Activated CD4-positive, alpha-beta T cell treated with anti-CD3 and anti-CD28 coated beads, Interleukin-2, amount 50 U/mL, for 24 hours (primary cell): ENCODE data around the gene SCUBE2.

Experiments
- DNase-seq, 2 donors: peaks; one replicate each; pipeline ENCODE4 v3.0.0-alpha.2; 2020; ENCODE audit warnings: low read depth in 1 of 2, low spot score in 1 of 2

Gene SCUBE2

DNA sequence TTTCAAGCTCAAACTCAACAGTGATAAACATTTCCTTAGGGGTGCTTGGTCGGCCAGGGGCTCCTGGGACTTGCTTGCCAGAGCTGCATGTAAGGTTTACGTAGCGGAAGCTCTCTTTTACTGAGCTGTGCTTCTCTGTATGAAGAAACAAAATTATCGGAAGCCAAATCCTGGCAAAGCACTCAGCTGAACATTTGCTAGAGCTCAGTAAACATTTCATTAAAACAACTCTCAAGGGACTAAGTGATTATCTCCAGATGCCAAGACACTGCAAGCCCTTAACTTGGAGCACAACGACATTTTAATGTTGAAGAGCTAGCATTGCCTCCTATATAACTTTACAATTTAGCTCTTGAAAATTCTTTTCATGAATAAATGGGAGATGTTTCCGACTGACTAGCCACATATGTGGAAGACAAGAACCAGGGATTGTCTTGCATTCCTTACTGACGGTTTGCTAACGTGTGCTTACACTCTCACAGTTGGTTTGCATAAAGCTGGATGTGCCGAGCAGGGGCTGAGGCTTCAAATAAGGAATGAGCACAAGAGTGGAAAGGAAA is 43.4 kb downstream of the SCUBE2 start:
- DNase-seq = no peak

DNA sequence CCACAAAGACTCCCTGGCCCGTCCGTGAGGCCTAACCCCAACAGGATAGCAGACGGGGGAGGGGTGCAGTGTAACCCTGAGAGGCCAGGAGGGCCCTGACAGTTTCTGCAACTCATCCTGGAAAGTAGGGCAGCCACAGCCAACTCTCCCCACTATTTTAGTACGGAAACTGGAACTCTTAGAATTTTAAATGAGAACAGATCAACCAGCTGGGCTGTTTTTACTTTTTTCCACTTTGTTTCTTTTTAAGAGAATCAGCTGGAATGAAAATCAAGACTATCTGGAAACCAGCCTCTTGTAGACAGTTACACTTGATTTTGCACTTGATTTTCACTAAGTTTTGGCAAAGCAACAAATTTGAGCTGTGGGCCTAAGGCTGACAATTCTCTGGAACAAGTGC is 44.9 kb downstream of the SCUBE2 start:
- DNase-seq = no peak

DNA sequence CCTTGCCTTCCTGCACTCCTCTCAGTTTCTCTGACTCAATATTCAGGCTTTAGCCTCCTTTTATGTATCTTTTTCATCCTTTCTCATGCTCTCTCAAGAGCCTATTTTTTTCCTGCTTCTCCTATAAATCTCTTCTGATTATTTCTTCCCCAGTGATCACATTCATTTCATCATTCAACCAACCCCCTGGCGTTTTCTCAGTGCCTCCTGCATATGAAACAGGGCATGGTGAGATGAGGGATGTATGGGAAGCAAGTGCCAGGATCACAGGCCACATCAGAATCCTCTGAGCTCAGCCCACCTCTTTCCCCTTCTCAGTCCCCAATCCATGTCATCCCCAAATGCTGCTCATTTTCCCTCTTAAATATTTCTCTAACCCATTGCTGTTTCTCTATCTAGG is 48.9 kb downstream of the SCUBE2 start:
- DNase-seq = no peak

DNA sequence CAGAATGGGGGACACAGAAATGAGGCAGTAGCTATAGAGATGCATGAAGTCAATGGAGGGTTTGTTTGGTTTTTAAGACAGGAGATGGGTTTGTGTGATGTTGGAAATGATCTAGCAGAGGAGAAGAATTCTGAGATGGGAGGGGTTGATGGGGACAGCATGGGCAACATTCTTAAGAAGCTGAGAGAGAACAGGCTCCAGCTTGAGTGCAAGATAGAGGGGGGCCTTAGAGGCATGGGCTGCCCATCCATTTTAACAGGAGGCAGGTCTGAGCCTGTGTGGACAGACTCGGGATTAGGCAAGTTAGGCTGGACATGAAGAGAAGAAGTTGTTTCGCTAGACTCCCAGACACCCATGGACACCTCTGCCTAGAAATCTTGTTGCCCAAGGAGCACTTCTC is 49.7 kb downstream of the SCUBE2 start:
- no peak for DNase-seq

DNA sequence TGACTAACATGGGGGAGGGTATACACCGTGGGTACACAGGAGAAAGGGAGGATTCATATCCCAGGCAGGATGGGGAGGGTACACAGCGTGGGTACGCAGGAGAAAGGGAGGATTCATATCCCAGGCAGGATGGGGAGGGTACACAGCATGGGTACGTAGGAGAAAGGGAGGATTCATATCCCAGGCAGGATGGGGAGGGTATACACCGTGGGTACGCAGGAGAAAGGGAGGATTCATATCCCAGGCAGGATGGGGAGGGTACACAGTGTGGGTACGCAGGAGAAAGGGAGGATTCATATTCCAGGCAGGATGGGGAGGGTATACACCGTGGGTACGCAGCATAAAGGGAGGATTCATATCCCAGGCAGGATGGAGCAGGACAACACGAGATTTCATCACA is 51.0 kb downstream of the SCUBE2 start:
- DNase-seq = no peak

DNA sequence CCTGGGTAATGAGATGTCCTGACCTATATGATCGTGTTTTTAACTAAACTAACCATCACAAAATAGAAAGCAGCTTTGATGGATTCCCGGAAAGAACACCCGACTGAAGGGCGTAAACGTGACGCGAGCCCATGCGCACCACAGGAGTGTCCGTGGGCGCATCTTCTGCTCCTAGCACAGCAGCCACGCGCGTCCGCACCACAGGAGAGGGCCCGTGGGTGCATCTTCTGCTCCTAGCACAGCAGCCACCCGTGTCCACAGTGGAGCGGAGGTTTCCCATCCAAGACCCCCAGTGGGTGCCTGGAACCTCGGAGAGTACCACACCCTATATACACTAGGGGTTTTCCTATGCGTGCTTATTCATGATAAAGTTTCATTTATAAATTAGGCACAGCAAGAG is 51.5 kb downstream of the SCUBE2 start:
- no peak for DNase-seq

DNA sequence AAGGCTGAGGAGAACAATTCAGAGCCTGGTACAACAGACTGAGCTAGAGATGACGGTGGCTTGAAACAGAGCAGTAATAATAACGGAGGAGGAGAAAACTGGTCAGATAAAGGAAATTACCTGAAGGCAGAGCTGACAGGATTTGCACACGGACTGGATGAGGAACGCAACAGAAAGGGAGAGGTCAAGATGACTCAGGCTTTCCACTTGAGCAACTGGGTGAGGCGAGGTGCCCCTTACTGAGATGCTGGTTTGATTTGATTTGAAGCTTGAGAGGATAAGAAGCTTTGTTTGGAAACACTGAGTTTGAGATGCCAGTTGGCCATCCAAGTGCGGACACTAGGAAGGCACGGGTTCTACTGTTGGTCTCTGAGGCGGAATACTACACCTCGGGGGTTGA is 52.2 kb downstream of the SCUBE2 start:
- DNase-seq = no peak

DNA sequence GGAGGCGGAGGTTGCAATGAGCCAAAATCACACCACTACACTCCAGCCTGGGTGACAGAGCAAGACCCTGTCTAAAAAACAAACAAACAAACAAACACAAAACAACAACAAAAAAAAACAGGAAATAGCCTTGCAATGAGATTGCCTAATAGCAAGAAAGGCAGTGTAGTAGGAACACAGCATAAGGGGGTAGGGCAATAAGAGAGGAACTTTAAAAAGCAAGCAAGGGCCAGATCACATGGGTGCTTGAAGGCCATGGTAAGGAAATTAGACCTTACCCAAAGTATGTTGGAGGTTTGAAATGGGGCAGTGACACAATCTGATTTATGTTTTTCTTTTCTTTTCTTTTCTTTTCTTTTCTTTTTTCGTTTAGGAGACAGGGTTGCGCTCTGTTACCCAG is 52.9 kb downstream of the SCUBE2 start:
- no peak for DNase-seq

DNA sequence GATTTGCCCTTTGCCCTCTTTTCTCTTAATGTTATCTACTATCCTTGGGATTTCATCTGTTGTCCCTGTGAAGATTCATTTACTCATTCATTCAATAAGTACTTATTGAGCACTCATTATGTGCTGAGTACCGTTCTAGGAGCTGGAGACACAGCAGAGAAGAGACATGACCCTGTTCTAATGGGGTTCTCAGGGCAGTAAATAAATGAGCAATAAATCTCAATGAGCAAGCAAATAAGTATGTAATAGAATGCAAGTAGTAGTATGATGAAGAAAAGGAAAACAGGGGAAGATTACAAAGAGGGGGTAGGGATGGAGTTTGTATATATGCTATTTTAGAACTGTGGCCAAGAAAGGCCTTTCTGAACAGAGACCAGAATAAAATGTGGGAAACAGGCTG is 53.4 kb downstream of the SCUBE2 start:
- no peak for DNase-seq

DNA sequence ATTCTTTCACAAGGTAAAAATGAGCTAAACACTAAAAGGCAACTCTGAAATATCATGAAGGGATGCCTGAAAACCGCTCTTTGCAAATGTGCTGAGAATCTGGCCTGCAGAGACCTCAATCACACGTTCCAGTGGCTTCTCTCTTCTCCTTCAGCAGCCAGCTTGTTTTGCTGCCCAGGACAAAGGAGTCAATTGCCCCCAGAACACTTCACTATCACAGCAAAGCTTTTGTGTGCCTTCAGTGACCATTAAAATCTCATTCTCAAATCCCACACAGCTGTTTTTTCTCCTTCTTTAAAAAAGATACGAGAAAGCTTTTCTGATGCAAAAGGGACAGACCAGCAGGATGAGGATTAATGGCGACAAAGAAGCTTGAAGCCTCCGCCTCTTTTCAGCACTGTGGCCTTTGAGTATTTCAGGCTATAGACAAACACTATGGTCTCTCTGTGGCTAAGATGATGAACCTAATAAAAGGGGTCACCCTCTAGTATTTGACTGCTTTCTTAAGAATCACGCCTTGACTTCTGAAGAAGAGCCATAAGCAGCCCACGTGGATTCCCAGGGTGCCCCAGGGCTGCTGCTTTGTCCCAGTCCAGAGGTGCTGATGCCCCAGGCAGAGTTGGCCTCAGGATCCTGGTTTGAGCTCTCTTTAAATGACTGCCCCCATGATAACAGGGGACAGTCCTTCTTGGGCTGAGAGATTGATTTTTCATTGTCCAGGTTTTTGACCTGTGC is 54.2 kb downstream of the SCUBE2 start:
- DNase-seq = no peak

DNA sequence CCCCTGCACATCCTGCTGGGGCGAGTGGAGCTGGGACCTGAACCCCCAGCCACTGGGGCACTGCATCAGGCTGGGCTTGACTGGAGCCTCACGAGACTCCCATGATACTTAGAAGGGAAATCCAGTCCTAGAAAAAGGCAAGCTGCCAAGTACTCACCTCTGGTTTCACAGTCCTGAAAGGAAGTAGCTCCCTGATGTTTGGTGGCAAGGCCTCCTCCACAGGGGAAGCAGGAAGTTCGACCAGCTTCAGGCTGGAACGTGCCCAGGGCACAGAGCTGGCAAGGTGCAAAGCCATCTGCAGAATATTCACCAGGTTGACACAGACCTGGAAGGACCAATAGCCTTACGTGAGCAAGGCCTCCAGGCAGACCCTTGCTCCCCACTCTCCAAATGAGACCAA is 60.8 kb downstream of the SCUBE2 start:
- DNase-seq = no peak

DNA sequence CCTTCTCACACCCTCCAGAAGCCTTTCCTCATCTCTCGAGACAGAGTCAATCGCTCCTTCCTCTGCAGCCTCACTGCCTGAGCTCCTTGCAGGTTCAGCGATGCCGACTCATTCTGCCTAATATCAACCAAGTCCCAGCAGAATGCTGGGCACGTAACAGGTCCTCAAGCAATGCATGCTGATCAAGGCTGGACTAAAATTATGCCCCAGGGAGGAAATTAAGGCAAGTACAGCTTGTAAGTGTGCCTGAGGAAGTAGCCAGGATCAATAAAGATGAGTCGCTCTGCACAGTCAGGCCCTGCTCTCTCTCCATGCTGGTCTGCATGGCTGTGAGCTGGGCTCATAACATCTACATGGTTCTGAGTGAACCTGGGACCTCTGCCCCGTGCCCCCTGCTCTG is 62.0 kb downstream of the SCUBE2 start:
- no peak for DNase-seq

DNA sequence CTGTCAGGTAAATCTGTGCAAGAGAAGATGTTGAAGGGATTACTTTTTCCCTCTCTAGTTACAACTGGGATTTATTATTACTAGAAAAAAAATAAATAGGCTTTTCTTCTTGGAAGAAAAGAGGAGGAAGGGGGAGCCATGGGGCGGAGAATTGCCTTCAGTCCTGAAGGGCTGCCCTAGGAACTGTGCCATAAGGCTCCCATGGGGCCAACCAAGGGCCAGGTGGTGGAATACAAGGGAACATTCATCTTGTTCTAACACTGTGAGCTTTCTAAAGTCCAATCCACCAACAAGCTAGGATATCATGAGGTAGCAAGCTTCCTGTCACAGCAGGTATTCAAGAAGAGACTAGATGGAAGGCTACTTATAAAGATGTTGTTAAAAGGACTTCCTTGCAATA is 62.8 kb downstream of the SCUBE2 start:
- no peak for DNase-seq

DNA sequence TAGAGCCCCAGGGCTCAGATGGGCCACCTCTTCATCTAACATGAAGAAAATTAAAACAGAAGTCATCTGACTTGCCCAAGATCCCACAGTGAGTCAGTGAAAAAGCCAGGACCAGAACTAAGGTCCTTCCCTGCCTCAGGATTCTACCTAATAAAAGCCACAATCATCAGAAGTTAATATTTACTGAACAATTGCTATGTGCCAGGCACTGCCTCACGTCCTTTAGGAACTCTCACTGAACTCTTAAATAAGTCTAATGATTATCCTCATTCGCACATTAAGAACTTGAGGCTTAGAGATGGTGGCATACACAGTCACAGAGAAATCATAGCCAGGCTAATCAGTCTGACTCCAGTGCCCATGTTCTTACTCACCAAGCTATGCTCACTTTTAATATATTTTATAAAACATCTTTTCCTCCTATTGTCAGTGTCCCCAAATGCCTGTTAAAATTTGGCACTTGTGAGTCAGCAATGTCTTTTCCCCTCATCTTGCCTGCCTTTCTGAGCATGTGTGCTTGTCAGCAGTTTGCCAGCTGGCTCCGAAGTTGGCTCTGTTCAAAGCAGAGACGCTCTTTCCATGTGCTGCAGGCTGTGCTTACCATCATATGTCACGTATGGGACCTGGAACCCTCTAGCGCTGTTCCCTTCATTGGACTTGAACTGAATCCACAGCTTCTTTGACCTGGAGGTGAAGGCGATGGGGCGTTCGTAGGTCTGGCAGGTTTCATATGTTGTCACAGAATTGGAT is 66.1 kb downstream of the SCUBE2 start:
- no peak for DNase-seq

DNA sequence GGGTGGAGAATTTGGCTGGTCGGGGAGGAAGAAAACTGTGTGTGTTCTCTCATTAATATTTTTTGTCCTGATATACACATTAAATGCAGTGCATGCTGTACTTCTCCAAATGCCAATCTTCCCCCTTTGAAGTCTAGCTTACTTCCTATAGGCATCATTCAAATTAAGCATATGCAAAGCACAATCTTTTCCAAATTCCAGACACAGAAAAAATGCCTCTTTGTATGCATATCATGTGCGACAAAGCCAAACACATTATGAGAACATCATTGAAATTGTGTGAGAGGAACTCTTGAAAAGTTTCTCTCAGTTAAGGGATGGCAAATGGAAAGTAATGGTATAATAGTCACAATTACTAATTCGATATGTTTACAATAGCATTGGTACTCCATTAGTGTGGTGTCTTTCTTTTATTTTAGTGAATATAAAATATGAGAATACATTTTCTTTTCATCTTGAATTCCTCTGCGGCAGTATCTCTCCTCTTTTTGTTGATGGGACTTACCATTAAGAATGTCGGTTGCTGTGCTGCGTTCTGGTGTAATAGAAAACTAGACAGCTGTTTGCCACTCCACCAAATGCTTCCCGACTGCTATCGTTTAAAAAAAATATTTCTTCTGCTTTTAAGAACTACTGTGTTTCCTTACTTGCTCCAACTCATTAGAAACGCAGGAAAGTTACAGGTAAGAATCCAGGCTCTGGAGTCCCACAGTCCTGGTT is 68.3 kb downstream of the SCUBE2 start:
- no peak for DNase-seq

DNA sequence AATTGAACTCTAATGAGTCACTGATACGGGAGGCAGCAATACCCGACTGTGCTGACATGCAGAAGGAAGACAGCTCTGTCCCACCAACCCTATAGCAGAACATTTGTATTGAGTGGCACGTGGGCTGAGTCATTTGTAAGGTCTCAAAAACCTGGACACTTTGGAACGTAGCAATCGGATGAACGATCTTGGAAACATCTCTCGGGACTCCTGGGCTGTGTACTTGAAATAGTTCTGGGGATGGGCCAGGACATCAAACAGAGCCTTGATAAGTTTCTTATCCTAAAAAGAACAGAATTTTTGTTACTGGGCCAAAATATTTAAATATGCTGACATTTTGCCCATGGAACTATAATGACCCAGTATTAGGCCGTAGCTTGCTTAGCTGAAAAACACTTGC is 70.5 kb downstream of the SCUBE2 start:
- no peak for DNase-seq

DNA sequence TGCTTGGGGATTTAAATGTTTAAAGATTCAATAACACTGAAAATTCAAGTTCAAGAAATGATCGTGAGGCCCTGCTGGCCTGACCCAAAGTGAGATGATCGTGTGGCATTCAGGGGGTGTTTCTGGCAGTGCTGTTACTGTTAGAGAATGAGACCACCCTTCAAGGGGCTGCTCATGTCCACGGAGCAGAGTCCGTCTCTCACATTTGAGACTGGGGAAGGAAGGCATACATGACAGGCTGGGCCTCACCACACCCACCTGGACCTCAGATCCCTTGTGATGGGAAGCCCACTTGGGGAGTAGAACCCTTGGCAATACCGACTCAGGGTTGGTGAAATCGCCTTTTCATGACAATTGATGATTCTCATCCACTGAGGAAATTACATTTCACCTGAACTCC is 71.5 kb downstream of the SCUBE2 start:
- DNase-seq = no peak

DNA sequence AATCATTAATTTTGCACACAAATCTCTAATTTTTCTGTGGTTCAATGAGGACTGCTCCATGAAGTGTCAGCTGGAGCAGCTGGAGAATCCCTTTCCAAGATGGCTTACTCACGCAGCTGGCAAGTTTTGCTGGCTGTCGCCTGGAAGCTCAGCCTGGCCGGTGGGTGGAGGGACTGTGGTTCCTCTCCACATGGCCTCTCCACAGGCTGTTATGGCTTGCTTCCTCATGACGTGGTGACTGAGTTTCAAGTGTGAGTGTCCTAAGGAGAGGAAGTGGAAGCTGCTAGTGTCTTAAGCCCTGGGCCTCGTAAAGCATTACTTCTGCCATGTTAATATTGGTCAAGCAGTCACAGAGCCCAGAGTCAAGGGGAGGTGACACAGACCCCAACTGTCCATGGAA is 73.6 kb downstream of the SCUBE2 start:
- no peak for DNase-seq

DNA sequence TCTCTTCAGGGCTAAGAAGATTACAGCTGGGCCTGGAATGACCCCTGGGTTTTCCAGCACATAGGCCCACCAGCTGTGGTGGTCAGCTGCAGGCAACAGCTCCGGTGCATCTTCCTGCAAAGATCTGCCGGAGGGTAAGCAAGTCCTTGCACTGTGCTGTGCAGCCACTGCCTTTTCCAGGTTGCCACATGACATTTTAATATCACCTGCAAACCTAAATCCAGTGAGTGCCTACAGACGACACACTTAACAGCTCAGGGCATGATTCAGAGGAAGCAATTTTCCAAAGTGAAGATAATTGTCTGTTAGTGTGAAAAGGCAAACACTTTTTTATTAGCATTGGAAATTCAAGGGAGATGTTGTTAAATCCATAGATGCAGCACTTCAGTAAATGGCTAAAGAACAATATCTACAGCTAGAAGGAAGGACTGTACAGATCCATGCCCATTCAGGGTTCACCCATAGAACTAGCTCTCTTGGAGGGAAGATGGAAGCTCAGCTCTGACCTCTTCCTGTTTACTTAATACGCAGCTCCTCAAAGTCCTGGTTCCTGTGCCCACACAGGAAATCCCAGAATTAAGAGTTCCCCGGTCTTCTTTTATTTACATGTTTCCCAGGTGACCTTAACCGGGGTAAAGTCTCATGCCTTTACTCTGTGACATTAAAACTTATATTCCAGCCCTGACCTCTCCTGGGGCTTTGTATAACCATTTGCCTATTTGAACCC is 74.3 kb downstream of the SCUBE2 start:
- no peak for DNase-seq

DNA sequence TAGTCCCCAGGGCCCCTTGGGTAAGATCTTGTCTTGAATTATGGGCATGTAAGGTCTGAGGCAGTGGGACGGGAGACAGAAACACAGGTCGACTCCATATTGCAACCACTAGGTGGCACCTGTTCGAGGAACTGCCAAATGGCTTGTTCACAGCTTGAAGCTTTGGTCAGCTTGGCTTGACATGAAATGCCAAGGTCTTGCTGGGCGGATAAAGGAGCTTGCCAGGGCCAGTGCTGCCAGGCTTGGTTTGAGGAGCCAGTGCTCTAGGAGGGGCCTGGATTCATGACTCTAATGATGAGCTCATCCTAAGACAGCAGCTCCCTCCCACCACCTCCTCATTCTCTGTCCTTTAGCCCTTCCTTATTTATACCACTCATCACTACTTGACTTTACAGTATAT is 75.7 kb downstream of the SCUBE2 start:
- DNase-seq = peak; percentile 28 to 48

DNA sequence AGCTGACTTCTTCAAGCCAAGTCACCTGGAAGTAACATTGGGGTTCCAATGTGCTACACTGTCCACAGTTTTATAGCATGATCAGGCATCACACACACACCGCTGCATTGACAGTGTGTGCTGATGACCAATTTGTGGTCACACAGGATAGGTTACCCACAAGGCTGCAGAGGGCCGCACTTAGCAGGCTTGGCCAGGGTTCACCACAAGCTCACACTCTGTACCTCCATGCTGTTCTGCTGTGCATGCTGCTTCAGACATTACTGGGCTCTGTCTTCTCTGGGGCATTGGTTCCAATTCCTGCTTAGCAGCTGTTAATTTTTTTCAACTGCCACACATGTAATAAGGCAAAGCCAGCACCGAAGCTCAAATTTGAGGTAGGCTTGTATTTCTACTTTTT is 76.6 kb downstream of the SCUBE2 start:
- DNase-seq = no peak
